Measurements from ENCODE around the gene C21orf58.
"Not testable (repeated sequence)": the region's sequence is repeated elsewhere in the genome, so short reads cannot be mapped to it uniquely, and the experiment has no call there.

The C21orf58 gene

GRCh38 chr21:46322351-46323226, 1.1 kb downstream of the C21orf58 start:
- H3K9me3 Mint-ChIP-seq: no peaks in the 10 kb centered on the region
- peaks cover 55% of the 10 kb centered on the region for H3K4me1 Mint-ChIP-seq
- peak overlapping the region; percentile 97 to 100 for H3K27ac Mint-ChIP-seq
- DNase-seq (peak; percentile 12 to 29), ATAC-seq (no peak)
- no peaks in the 10 kb centered on the region for H3K27me3 Mint-ChIP-seq
- H3K4me3 Mint-ChIP-seq: peak overlapping the region; percentile 96 to 99

- H3K27ac Mint-ChIP-seq: peak overlapping the region in 1 of 2 donors; percentile 48
- H3K9me3 Mint-ChIP-seq: no peaks in the 10 kb centered on the region
- peak overlapping the region; percentile 46 to 53 for H3K4me3 Mint-ChIP-seq
- peaks cover 37% of the 10 kb centered on the region for H3K4me1 Mint-ChIP-seq
- no peaks in the 10 kb centered on the region for H3K27me3 Mint-ChIP-seq
- ATAC-seq: no peak
- DNase-seq: no peak
These were observed 3.3 kb downstream of the C21orf58 start for GRCh38 chr21:46320331-46320801.

- DNase-seq: no peak
- Mint-ChIP-seq H3K27me3 (no peaks in the 10 kb centered on the region), H3K27ac (no peak overlapping the region), H3K4me3 (no peak overlapping the region), H3K4me1 (peaks cover 35% of the 10 kb centered on the region), H3K9me3 (no peaks in the 10 kb centered on the region)
- ATAC-seq: no peak
These were observed 4.5 kb downstream of the C21orf58 start for GRCh38 chr21:46319186-46319585.

- Mint-ChIP-seq H3K27ac (peak overlapping the region; percentile 46 to 59), H3K9me3 (no peaks in the 10 kb centered on the region), H3K4me3 (no peak overlapping the region), H3K4me1 (peaks cover 35% of the 10 kb centered on the region), H3K27me3 (no peaks in the 10 kb centered on the region)
- ATAC-seq: no peak
- DNase-seq: no peak
These were observed 5.2 kb downstream of the C21orf58 start for GRCh38 chr21:46318464-46318845.

- H3K27me3 Mint-ChIP-seq: no peaks in the 10 kb centered on the region
- no peak overlapping the region for H3K27ac Mint-ChIP-seq
These were observed 5.8 kb downstream of the C21orf58 start for GRCh38 chr21:46317710-46318463.

GRCh38 chr21:46316708-46317324, 6.9 kb downstream of the C21orf58 start:
- Mint-ChIP-seq H3K9me3 (no peaks in the 10 kb centered on the region), H3K4me1 (peaks cover 21% of the 10 kb centered on the region), H3K27ac (no peak overlapping the region), H3K27me3 (no peaks in the 10 kb centered on the region), H3K4me3 (no peak overlapping the region)
- DNase-seq: no peak
- no peak for ATAC-seq

More at GRCh38 chr21:46317710-46318463, 5.8 kb downstream of the C21orf58 start:
- ATAC-seq (no peak), DNase-seq (no peak)
- Mint-ChIP-seq H3K4me1 (peaks cover 32% of the 10 kb centered on the region), H3K4me3 (no peak overlapping the region), H3K9me3 (no peaks in the 10 kb centered on the region)

GRCh38 chr21:46314441-46315020, 9.1 kb downstream of the C21orf58 start:
- no peak for ATAC-seq
- Mint-ChIP-seq H3K4me3 (no peak overlapping the region), H3K4me1 (peaks cover 5% of the 10 kb centered on the region), H3K27ac (no peak overlapping the region), H3K27me3 (no peaks in the 10 kb centered on the region), H3K9me3 (no peaks in the 10 kb centered on the region)
- DNase-seq: no peak

- Mint-ChIP-seq H3K27me3 (no peaks in the 10 kb centered on the region), H3K9me3 (no peaks in the 10 kb centered on the region), H3K27ac (no peak overlapping the region), H3K4me3 (no peak overlapping the region), H3K4me1 (no peaks in the 10 kb centered on the region)
- ATAC-seq (no peak), DNase-seq (no peak)
These were observed 10.7 kb downstream of the C21orf58 start for GRCh38 chr21:46312949-46313348.

GRCh38 chr21:46311568-46311967, 12.1 kb downstream of the C21orf58 start:
- Mint-ChIP-seq H3K27me3 (no peaks in the 10 kb centered on the region), H3K27ac (no peak overlapping the region), H3K4me1 (no peaks in the 10 kb centered on the region), H3K9me3 (no peaks in the 10 kb centered on the region), H3K4me3 (no peak overlapping the region)
- DNase-seq (no peak), ATAC-seq (no peak)

- H3K4me1 Mint-ChIP-seq, H3K27me3 Mint-ChIP-seq, H3K9me3 Mint-ChIP-seq, H3K27ac Mint-ChIP-seq, H3K4me3 Mint-ChIP-seq, DNase-seq, ATAC-seq: not testable (repeated sequence)
These were observed 13.4 kb downstream of the C21orf58 start for GRCh38 chr21:46310260-46310659.

- H3K4me3 Mint-ChIP-seq: no peak overlapping the region
- no peaks in the 10 kb centered on the region for H3K9me3 Mint-ChIP-seq
- ATAC-seq (no peak), DNase-seq (no peak)
- H3K4me1 Mint-ChIP-seq: no peaks in the 10 kb centered on the region
- no peaks in the 10 kb centered on the region for H3K27me3 Mint-ChIP-seq
- no peak overlapping the region for H3K27ac Mint-ChIP-seq
These were observed 15.2 kb downstream of the C21orf58 start for GRCh38 chr21:46308431-46308830.

GRCh38 chr21:46307625-46308024, 16.0 kb downstream of the C21orf58 start:
- no peak overlapping the region for H3K27ac Mint-ChIP-seq
- H3K4me1 Mint-ChIP-seq: no peaks in the 10 kb centered on the region
- ATAC-seq (peak; percentile 48), DNase-seq (no peak)
- H3K27me3 Mint-ChIP-seq: no peaks in the 10 kb centered on the region
- H3K4me3 Mint-ChIP-seq: no peak overlapping the region
- H3K9me3 Mint-ChIP-seq: no peaks in the 10 kb centered on the region

GRCh38 chr21:46304955-46305354, 18.7 kb downstream of the C21orf58 start:
- peak overlapping the region in 1 of 2 donors; percentile 12 for H3K27ac Mint-ChIP-seq
- H3K4me3 Mint-ChIP-seq: no peak overlapping the region
- ATAC-seq: no peak
- H3K4me1 Mint-ChIP-seq: no peaks in the 10 kb centered on the region
- DNase-seq: no peak
- no peaks in the 10 kb centered on the region for H3K27me3 Mint-ChIP-seq
- no peaks in the 10 kb centered on the region for H3K9me3 Mint-ChIP-seq

- no peaks in the 10 kb centered on the region for H3K4me1 Mint-ChIP-seq
- no peaks in the 10 kb centered on the region for H3K9me3 Mint-ChIP-seq
- H3K27me3 Mint-ChIP-seq: no peaks in the 10 kb centered on the region
- ATAC-seq (no peak), DNase-seq (no peak)
- H3K4me3 Mint-ChIP-seq: no peak overlapping the region
- H3K27ac Mint-ChIP-seq: no peak overlapping the region
These were observed 19.2 kb downstream of the C21orf58 start for GRCh38 chr21:46304437-46304836.

- H3K4me1 Mint-ChIP-seq: peaks cover 12% of the 10 kb centered on the region
- H3K4me3 Mint-ChIP-seq: no peak overlapping the region
- H3K27me3 Mint-ChIP-seq: peaks cover 14% of the 10 kb centered on the region
- DNase-seq: no peak
- H3K9me3 Mint-ChIP-seq: no peaks in the 10 kb centered on the region
- H3K27ac Mint-ChIP-seq: no peak overlapping the region
- no peak for ATAC-seq
These were observed 21.9 kb downstream of the C21orf58 start for GRCh38 chr21:46301759-46302158.
